RWPE1 (cell line): Measurements from ENCODE around the gene NBEA.
"Not testable (repeated sequence)": the region's sequence is repeated elsewhere in the genome, so short reads cannot be mapped to it uniquely, and the experiment has no call there.

ENCODE experiments used
- CTCF ChIA-PET: fragments of 350-600 bp; sonication (Branson Sonifier 250); formaldehyde crosslinking; extraction: SDS; loops from one replicate; lab custom pipeline; 2021; lab: Yijun Ruan, JAX
- POLR2A ChIA-PET: fragments of 400-600 bp; formaldehyde crosslinking; extraction: SDS; loops from one replicate; lab custom pipeline; 2020; ENCODE audit warnings: antibody characterized with exemption; ENCODE audit not compliant: low non-redundant PET; lab: Yijun Ruan, JAX
- DNase-seq: peaks from one replicate; pipeline ENCODE4 v3.0.0; 2012; ENCODE audit warnings: low spot score
- H3K27ac ChIP-seq: fragments of 450-650 bp; 2 replicates; pipeline ENCODE4 v1.5.1; 2017
- TF ChIP-seq, protein P1 (sequence below): fragments of 450-650 bp; conservative IDR thresholded peaks from 2 replicates; pipeline ENCODE4 v1.5.1; 2017; ENCODE audit warnings: low read depth, mild to moderate bottlenecking

The NBEA gene

DNA sequence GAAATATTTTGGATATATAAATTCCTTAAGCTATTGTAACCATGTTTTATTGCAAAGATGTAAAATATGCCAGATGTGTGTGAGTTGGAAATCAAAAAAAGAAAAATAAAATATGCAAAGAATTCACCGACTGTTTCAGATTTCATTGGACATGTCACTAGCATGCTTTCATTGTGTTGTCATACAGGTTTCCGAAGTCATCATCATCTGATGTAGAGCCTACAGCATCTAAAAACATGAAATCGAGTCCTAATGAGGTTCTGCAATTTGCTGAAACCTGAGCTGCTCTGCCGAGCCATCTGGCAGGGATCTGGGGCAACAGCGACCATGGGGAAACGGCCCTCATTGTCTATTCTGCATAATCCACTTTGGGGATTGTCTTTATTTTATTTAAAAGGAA is 730.5 kb downstream of the NBEA start:
- no peak for DNase-seq
- TF ChIP-seq, protein P1, sequence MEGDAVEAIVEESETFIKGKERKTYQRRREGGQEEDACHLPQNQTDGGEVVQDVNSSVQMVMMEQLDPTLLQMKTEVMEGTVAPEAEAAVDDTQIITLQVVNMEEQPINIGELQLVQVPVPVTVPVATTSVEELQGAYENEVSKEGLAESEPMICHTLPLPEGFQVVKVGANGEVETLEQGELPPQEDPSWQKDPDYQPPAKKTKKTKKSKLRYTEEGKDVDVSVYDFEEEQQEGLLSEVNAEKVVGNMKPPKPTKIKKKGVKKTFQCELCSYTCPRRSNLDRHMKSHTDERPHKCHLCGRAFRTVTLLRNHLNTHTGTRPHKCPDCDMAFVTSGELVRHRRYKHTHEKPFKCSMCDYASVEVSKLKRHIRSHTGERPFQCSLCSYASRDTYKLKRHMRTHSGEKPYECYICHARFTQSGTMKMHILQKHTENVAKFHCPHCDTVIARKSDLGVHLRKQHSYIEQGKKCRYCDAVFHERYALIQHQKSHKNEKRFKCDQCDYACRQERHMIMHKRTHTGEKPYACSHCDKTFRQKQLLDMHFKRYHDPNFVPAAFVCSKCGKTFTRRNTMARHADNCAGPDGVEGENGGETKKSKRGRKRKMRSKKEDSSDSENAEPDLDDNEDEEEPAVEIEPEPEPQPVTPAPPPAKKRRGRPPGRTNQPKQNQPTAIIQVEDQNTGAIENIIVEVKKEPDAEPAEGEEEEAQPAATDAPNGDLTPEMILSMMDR, result no peak
- POLR2A ChIA-PET, result no interaction called here
- CTCF ChIA-PET, result interaction anchor here (0.7 kb wide), 1 partner anchor 18 kb away, joined by 3 read pairs; no protein-coding TSS in a partner anchor
- no peak overlapping the region for H3K27ac ChIP-seq

DNA sequence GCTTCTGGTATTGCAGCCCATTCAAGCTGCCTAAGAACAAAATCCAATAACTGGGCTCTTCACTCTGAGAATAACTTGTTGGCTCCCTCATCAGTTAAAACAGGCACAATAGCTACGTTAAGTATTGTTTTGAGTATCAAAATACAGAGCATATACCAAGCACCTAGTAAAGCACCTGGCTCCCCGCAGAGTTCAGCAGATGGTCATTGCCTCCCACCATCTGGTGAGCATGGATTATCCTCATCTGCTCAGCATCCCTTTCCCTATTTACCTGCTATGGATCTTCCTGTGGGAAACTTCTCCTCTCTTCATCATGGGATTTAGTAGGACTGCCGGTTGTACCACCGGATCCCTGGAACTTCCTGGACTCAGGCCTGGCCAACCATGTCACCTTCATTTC is 733.6 kb downstream of the NBEA start:
- POLR2A ChIA-PET, result no interaction called here
- no peak for DNase-seq
- CTCF ChIA-PET, result no interaction called here
- H3K27ac ChIP-seq, result no peak overlapping the region
- TF ChIP-seq, protein P1, result no peak

DNA sequence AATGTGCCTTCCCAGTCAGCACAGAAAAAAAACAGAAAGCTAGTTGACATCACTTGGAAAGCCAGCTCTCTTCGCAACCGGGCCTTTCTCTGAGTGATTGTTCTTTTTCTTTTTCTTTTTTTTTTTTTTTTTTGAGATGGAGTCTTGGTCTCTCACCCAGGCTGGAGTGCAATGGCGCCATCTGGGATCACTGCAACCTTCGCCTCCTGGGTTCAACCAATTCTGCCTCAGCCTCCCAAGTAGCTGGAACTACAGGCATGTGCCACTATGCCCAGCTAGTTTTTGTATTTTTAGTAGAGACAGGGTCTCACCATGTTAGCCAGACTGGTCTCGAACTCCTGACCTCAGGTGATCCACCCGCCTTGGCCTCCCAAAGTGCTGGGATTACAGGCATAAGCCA is 735.8 kb downstream of the NBEA start:
- H3K27ac ChIP-seq, CTCF ChIA-PET, DNase-seq, POLR2A ChIA-PET: not testable (repeated sequence)

DNA sequence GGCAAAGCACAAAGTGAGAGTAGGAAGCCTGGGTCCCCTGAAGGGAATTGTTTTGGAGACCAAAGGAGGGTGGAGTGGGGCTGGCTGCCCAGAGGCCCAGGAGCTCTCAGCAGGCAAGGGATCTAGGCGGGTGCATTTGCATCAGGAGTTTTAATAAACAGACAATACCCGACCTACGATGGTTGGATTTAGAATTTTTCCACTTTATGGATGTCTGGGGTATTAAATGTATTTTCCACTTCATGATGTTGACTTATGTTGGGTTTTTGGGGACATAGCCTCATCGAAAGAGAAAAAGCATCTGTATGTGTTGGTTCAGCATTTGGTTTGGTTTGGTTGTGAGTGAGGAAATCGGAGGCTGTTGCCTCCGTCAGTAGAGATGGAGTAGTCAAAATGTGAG is 739.6 kb downstream of the NBEA start:
- POLR2A ChIA-PET, result no interaction called here
- TF ChIP-seq, protein P1, result no peak

DNA sequence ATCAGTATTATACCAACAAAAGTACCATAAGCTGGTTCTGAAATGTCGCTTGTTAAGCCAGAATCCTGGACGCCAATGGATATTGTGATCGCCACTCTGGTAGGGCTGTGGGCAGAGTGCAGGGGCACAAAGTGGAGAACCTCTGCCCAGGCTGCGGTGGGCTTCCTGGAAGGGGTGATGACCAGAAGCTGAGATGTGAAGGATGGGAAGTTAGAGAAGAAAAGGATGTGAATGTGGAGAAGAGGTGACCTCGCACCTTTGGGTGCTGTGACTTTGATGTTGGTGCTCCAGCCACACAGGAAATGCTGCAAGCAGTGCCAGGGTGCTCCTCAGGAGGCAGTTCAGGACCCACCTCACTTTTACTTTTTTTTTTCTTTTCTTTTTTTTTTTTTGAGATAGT is 742.4 kb downstream of the NBEA start:
- TF ChIP-seq, protein P1, result no peak
- no peak overlapping the region for H3K27ac ChIP-seq
- POLR2A ChIA-PET, result no interaction called here
- DNase-seq, result no peak
- CTCF ChIA-PET, result no interaction called here

More for the DNA sequence above, 739.6 kb downstream of the NBEA start:
- CTCF ChIA-PET, result no interaction called here
- H3K27ac ChIP-seq, result no peak overlapping the region
- DNase-seq, result no peak

DNA sequence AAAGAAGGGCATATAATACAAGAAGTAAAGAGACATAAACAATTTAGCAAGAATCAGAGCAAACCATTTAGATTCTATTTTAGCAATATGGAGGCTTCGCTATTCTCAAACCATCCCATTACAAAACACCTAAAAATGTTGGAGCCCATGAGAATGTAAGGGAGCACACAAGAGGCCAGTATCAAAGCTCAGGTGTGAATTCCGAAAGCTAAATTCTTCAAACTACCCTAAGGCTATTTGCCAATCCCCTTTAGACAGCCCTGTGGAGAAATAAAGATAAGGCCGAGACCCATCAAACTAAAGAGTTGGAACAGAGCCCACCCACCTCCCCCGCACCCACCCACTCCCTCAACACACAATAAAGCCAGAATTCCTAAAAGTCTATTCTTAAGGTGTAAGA is 745.3 kb downstream of the NBEA start:
- DNase-seq, result no peak
- H3K27ac ChIP-seq, result no peak overlapping the region
- ChIA-PET CTCF (interaction anchor here (0.6 kb wide), 1 partner anchor 33 kb away, joined by 3 read pairs; no protein-coding TSS in a partner anchor), POLR2A (no interaction called here)
- TF ChIP-seq, protein P1, result no peak

DNA sequence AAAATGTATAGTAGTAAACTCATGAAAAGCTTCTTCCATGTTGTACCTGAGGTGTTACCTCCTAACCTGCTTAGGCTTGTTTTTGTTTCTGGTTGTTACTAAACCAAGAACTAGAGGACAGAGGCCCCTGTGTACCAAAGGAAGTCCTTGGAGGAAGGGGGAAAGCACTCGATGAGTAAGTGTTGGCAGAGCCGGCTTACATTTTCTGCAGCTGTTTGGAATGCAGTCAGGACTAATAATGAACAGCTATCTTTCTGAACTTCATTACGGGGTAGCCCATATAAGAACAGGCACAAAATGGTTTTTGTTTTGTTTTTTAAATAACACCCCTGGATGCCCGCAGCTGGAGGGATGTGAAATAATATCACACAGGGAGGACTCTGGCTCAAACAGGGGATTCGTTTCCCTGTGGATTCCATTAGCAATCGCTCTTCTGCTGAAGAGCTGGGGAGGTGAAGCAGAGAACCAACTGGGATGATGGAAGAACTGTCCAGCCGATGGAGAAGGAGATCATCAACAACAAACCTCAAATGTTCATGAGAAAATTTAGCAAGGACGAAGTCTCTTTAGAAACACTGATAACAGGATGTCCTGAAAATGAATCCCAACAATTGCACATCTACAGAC is 748.6 kb downstream of the NBEA start:
- CTCF ChIA-PET, result interaction anchor here (0.5 kb wide), 1 partner anchor 18 kb away, joined by 3 read pairs; no protein-coding TSS in a partner anchor
- DNase-seq, result no peak
- TF ChIP-seq, protein P1, result no peak
- H3K27ac ChIP-seq, result no peak overlapping the region
- POLR2A ChIA-PET, result no interaction called here
